SKM-1 (cell line): ENCODE data around the gene MAPK8IP3.
"Not testable (repeated sequence)": the region's sequence is repeated elsewhere in the genome, so short reads cannot be mapped to it uniquely, and the experiment has no call there.

Experiments used
- DNase-seq: peaks from one replicate; lab custom pipeline; 2025; ENCODE audit not compliant: unreplicated experiment; lab: John Stamatoyannopoulos, UW

Gene MAPK8IP3

GRCh38 chr16:1710811-1711507 is 5.0 kb downstream of the MAPK8IP3 start:
- no peak for DNase-seq

DNA sequence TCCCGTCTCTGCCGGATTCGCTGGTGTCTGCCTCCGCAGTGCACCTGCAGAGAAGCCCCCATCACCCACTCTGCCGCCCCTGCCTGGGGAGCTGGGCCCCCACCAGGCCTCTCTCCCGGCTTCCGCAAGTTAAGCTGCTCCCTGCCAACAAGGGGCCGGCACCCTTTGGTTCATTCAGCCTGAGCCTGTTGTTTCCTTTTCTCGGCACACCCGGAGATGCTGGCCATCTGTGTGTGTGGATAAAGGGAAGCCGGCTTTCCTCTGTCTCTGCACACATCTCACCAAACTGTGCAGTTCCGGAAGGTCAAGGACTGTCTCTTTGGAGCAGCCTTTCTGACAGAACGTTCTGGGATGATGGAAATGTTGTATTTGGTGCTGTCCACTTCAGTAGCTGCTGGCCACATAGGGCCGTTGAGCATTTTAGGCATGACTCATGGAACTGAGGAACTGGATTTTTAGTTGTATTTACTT is 6.8 kb downstream of the MAPK8IP3 start:
- no peak for DNase-seq

DNA sequence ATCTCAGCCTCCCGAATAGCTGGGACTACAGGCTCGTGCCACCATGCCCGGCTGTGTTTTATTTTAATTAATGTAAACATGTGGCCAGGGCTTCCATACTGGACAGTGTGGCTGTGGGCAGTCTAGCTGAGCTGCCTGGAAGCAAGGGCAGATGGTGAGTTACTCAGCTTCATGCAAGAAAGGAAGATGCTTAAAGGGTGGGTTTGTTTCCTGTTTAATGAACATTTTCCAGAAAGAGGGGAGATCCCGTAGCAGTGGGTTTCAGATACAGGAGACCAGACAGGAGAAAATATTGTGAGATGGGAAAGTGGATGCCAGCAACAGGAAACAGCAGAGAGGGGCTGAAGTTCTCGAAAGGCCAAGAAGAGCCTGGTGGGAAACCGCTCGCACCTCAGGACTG is 7.3 kb downstream of the MAPK8IP3 start:
- DNase-seq = no peak

DNA sequence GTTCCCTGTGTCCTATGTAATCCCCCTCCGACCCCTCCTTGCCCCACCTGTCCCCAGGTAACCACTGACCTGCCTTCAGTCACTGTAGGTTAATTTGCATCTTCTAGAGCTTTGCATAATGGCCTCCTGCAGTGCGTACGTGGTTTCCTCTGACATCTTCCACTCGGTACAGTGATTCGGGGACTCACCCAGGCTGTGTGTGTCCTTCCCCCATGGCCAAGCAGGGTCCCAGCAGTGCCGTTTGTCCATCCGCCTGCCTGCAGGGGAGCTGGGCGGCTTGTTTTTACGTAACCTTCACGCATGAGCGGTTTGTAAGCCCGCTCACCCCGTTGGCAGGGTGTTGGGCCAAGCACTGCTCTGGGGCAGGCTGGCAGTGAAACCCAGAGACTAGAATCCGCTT is 7.9 kb downstream of the MAPK8IP3 start:
- DNase-seq = no peak

- no peak for DNase-seq
These were observed 9.2 kb downstream of the MAPK8IP3 start for GRCh38 chr16:1715220-1715619.

DNA sequence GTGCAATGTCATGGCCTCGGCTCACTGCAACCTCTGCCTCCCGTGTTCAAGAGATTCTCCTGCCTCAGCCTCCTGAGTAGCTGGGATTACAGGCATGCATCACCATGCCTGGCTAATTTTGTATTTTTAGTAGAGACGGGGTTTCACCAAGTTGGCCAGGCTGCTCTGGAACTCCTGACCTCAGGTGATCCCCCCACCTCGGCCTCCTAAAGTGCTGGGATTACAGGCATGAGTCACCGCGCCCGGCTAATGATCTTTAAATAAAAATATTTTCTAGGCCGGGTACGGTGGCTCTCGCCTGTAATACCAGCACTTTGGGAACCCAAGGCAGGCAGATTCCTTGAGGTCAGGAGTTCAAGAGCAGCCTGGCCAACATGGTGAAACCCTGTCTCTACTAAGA is 12.2 kb downstream of the MAPK8IP3 start:
- DNase-seq = not testable (repeated sequence)

- peak; percentile 2 for DNase-seq
These were observed 13.7 kb downstream of the MAPK8IP3 start for GRCh38 chr16:1719559-1720229.

- DNase-seq = no peak
These were observed 15.4 kb downstream of the MAPK8IP3 start for GRCh38 chr16:1721372-1721771.

- peak; percentile 22 for DNase-seq
These were observed 17.6 kb downstream of the MAPK8IP3 start for GRCh38 chr16:1723450-1724147.

DNA sequence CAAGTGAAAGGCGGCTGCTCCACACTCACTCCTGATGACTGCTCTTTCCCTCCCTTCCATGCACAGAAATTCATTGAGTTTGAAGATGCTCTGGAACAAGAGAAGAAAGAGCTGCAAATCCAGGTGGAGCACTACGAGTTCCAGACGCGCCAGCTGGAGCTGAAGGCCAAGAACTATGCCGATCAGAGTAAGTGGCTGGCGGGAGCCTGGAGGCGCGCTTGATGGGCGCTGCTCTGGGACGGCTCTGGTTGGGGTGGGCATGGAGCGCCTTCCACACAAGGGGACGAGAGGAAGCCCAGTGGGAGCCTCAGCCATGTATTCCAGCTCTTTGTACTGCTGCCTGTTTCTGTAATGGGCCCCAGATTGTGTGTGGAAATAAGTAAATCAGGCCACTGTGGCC is 18.5 kb downstream of the MAPK8IP3 start:
- DNase-seq = no peak

- no peak for DNase-seq
These were observed 20.9 kb downstream of the MAPK8IP3 start for GRCh38 chr16:1726661-1727502.

- no peak for DNase-seq
These were observed 21.9 kb downstream of the MAPK8IP3 start for GRCh38 chr16:1727651-1728624.

DNA sequence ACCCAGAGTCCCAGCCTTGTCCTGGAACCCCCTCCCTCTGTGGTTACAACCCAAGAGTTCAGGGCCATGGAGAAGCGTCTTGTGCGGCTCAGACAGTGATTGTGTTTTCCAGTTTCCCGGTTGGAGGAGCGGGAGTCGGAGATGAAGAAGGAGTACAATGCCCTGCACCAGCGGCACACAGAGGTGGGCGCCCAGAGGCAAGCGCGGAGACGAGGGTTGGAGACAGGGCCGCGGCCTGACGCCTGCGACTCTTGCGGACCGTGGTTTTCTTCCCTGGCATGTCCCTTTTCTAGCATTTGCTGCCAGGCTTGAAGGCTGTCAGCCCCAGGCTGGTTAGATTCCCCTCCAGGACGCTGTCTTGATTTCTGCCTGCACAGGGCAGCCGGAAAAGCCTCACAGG is 23.0 kb downstream of the MAPK8IP3 start:
- DNase-seq = no peak

DNA sequence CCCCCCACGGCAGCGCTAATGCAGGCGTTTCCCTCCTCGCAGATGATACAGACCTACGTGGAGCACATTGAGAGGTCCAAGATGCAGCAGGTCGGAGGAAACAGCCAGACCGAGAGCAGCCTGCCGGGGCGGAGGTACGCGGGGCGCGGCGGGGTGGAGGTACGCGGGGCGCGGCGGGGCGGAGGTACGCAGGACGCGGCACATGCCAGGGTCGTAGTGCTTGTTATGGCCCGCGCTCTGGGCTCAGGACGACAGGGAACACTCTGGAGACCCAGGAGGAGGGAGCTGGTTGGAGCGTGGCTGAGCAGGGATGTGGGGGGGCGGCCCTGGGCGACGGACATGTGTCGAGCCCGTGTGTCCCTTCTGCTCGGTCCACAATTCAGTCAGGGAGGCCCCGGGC is 23.4 kb downstream of the MAPK8IP3 start:
- DNase-seq = no peak

DNA sequence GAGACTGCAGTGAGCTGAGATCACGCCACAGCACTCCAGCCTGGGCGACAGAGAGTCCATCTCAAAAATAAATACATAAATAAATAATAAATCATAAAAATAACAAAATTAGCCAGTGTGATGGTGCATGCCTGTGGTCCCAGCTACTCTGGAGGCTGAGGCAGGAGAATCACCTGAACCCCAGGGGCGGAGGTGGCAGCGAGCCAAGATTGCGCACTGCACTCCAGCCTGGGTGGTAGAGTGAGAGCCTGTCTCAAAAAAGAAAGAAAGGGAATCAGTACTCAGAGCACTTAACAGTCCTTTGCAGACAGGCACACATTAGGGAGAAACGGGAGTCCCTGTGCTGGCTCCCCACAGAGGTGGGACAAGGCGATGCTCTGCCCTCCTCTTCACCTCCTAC is 25.1 kb downstream of the MAPK8IP3 start:
- DNase-seq = no peak

DNA sequence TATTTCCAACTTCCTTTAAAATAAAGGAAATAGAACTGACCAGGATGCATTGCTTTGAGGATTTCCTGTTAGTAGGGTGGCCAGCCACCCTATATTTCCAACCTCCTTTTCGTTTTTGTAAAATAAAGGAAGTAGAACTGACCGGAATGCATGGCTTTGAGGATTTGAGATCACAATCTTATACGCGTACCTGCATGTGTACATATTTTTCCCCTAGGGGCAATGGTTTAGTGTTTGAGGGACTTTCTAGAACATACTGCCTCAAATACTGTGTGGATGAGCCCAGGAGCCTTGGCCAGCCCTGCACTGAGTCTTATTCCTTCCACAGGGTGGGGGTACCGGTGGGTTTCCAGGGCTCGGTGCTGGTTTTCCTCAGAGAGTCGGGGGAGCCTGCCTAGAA is 25.6 kb downstream of the MAPK8IP3 start:
- DNase-seq = no peak

GRCh38 chr16:1732071-1732470 is 26.1 kb downstream of the MAPK8IP3 start:
- no peak for DNase-seq

- DNase-seq = not testable (repeated sequence)
These were observed 26.6 kb downstream of the MAPK8IP3 start for GRCh38 chr16:1732551-1732987.

- no peak for DNase-seq
These were observed 28.1 kb downstream of the MAPK8IP3 start for GRCh38 chr16:1734123-1734522.

- no peak for DNase-seq
These were observed 28.8 kb downstream of the MAPK8IP3 start for GRCh38 chr16:1734816-1735215.
